GM20431 (cell line): Measurements from ENCODE around the gene ME3.
"Not testable (repeated sequence)": the region's sequence is repeated elsewhere in the genome, so short reads cannot be mapped to it uniquely, and the experiment has no call there.

Source experiments
- in situ Hi-C: fragments of 300-500 bp; cut with MseI, MboI; formaldehyde crosslinking; loops from one replicate; pipeline ENCODE4 v1.15.0; 2020; ENCODE audit warnings: low sequenced_read_pairs; ENCODE audit not compliant: unreplicated experiment

ME3 gene

DNA sequence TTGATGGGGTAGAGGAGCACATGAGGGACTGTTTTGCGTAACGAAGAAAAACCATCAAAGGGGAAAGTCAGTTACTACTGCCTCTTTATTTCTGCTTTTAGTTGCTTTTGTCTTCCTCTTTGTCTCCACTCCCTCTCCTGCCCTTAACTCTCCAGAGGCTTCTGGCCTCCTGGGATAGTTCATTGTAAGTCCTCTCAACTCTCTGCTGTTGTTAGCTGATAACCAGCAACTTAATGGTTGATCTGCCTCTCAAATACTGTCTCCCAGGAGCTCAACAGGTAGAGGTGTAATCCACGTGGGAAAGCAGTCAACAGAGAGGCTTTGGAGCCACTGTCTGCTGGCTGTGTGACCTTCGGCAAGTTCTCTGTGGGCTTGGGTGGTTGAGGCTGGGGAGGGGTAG lies 250.5 kb downstream of the ME3 start:
- in situ Hi-C loops = no loop called here

DNA sequence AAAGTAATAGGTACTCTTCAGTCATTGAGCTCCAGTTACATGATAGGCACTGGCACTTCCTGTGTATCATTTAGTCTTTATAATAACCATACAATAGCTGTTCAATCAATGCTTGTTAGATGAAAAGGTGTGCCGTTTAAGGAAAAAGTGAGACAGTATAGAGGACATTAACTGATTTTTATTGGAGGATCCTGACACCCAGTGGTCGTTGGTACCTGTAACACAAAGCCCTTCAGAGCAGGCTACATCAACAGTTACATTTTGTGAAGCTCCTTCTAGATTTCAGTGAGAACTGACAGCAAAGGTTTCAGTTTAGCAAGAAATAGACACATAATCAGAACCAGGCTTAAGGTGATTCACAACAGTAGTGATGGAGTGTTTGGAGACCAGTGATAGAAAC lies 253.5 kb downstream of the ME3 start:
- in situ Hi-C loops = no loop called here

DNA sequence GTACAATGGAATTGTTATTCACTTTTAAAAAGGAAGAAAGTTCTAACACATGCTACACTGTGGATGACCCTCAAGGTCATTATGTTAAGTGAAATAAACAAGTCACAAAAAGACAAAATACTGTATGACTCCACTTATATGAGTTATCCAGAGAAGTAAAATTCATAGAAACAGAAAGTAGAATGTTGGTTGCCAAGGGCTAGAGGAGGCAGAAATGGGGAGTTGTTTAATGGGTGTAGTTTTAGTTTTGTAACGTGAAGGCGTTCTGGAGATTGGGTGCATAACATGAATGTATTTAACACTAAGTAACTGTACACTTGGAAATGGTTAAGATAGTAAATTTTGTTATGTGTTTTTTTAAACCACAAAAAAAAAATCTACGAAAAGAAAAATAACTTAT lies 253.9 kb downstream of the ME3 start:
- in situ Hi-C loops = no loop called here

DNA sequence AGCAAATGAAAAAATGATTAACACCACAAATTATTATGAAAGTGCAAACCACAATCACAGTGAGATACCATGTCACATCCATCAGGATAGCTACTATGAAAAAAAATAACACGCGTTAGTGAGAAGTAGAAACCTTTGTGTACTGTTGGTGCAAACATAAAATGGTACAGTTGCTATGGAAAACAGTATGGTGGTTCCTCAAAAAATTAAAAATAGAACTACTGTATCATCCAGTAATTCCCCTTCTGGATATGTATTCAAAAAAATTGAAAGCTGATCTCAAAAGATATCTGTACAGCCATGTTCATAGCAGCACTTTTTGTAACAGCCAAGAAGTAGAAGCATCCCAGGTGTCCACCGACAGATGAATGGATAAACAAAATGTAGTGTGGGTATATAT lies 254.3 kb downstream of the ME3 start:
- in situ Hi-C loops = no loop called here

DNA sequence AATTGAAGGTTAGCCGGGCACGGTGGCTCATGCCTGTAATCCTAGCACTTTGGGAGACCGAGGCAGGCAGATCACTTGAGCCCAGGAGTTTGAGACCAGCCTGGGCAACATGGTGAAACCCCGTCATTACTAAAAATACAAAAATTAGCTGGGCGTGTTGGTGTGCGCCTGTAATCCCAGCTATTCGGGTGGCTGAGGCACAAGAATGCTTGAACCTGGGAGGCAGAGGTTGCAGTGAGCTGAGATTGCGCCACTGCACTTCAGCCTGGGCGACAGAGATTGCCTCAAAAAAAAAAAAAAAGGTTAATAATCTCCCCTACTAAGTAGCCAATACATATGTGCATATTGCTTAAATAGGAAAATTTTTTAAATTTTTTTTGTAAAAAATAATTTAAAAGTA lies 255.5 kb downstream of the ME3 start:
- in situ Hi-C loops = not testable (repeated sequence)

DNA sequence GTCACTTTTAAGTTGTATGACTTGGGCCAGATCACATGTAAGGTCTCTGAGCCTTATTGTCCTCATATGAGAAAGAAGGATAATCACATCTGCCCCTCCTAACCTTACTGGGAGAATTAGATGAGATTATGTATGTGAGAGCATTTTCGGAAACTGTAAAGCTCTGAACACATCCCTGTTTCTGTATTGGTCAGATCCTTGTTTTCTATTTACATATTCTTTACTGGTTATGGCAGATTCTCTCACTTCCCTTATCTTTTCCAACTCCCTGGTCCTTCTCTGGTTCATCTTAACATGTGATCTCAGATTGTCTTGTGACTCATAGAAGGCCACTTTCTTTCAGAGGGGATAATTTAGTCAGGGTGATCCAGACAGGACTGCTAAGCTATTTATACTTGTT lies 255.9 kb downstream of the ME3 start:
- in situ Hi-C loops = no loop called here

DNA sequence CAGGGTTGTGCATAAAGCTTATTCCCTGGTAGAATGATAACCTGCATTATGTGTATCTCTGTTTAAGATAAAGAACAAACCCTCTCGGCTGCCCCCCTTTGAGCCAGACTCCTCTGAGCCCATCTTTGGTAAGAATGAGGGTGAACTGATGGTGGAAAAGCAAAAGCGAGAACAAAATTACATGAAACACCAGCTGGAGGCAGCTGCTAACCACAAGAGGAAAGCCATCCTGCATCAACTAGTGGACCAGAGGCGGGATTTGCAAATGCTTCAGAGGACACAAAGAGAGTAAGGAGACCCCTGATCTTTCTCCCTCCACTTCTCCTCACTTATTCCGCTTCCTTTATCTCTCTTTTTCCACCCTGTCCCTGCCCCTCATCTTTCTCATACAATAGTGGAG lies 257.4 kb downstream of the ME3 start:
- in situ Hi-C loops = no loop called here

DNA sequence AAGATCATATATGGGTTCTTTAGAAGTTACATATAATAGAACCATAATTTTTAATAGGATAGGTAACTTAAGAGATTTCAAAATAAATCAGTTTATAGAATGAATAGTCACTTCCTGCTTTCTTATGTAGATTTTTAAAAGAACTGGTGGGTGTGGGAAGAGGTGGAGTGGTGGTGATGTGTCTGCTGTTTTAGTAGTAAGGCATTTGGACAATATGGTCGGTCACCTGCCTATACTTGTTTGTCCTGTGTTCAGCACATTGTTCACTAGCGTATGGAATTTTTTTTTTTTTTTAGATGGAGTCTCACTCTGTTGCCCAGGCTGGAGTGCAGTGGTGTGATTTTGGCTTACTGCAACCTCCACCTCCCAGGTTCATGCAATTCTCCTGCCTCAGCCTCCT lies 258.4 kb downstream of the ME3 start:
- in situ Hi-C loops = no loop called here

DNA sequence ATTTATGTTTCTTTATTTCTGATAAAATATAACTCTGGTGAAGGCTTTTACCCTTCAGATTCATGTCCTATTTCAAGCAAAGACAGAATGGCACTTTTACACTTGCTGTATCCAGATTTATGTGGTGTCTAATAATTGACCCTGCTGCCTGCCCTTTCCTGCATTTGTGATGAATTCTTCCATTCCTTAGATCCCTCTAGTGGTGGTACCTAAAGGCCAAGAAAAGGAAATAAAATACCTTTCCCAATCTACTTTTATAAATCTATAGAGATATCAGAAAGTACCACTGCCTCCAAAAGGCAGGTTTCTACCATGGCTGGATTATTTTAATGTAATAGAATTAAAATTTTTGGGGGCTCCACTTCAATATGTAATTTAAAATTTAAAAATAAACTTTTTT lies 263.6 kb downstream of the ME3 start:
- in situ Hi-C loops = no loop called here

DNA sequence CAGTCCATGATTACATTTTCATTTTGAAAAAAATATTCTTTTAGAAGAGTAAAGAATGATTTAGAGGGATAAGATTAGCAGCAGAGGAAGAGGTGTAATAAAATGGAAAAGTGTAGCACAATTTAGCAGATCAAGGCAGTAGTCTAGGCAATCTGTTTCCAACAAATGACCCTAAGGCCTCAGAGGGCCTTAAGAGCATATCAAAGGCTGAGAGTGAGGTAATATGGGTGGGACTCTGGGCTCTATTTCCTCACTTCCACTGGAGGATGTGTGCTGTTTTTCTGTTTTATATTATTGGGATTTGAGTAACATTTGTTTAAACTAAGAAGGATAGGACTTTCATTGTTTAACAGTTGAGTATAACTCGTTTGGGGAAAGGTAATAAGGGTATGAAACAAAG lies 269.0 kb downstream of the ME3 start:
- in situ Hi-C loops = no loop called here

DNA sequence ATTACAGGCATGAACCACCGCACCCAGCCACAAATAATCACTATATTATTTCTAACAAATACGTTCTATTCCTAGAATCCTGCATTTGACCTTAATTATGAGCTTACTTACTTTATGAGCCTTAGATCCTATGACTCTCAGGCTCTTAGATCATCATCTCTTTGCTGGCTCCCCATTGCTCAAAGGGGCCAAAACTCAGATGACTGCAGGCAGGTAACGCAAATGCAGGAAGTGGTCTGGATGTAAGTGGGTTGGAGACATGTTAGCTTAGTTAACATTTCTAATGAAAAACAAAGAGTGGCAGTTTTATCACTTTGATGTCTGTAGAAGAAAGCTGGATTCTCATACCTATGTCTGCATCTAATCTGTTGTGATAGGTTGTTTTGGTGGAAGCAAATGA lies 274.3 kb downstream of the ME3 start:
- in situ Hi-C loops = no loop called here

DNA sequence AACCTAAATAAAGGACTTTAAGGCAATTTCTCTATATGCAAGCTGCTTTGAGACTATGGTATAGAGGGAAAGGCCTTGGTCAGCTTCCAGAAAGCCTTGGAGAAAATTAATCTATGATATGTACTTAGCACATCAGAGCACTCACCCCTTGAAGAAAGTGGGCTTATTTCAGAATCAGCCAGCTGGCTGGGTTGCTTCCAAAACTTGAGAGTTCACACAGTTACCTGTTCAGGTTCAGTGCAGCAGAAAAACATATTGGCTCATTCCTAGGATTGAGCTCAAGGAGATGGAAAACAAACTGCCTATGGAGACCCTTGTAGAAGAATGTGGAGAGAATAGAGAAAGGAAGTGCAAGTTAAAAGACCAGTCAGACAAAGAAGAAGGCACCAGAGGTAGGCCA lies 275.1 kb downstream of the ME3 start:
- in situ Hi-C loops = no loop called here

DNA sequence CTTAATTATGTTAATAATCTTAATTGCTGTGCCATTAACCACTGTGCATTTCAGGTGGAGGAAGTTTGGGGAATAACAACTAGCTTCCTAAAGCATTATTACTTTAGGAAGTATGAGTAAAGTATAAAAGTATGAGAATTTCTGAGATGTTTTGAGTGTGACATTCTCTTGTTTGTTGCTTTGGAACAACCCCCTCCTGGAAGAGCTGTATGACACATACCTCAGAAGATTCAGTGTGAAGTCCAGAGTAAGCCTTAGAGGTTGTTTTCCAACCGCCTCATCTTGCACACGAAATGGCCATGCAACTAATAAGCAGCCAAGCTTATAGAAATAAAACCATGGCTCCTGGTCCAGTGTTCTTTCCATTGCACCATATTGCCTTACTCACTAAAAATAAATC lies 276.0 kb downstream of the ME3 start:
- in situ Hi-C loops = no loop called here

DNA sequence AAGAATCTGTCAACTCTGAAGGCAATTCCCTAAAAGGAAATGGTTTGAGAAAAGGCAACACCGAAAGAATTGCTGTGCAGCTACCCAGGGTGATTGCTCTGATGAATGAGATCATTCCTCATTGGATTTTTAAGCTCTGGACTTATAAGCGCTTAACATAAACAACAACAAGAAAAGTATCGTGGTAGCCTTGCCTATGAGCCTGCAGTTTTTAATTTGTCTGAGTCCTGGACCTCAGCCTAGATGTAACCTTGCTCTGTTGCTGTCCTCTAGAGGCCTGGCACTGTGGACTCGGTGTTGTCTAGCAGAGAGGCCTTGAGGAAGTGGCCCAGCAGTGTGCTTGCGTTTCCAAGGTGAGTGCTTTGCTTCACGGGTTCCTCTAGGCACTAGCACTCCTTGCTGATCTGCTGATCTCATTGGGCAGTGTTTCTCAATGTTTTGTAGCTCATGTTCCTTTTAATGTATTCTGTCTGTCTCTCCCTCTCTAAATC lies 277.3 kb downstream of the ME3 start:
- in situ Hi-C loops = no loop called here
